Prostate gland (tissue), 2 donors: ENCODE measurements around the gene TNIP2. TPM values are rescaled to one million over a fixed set of nuclear protein-coding genes. Genes with fewer than 3 reads are reported as not detected.

Experiments used
- DNase-seq: peaks from one replicate; pipeline ENCODE4 v3.0.0-alpha.2; 2019; ENCODE audit warnings: low spot score
- H3K27ac ChIP-seq, 2 donors: fragments of 200-600 bp; sonication (generic); 2 replicates each; pipeline ENCODE4 v1.5.1; 2017 to 2019
- H3K27me3 ChIP-seq: fragments of 200-600 bp; sonication (generic); replicated peaks from 2 replicates; pipeline ENCODE4 v1.5.1; 2019; ENCODE audit not compliant: insufficient read depth
- H3K36me3 ChIP-seq, 2 donors: fragments of 200-600 bp; sonication (generic); 1 replicate in 1 of 2; 2 replicates in 1 of 2; pipeline versions ENCODE4 v1.5.1 to v1.8.1; 2017 to 2019
- H3K4me1 ChIP-seq: fragments of 200-600 bp; sonication (generic); replicated peaks from 2 replicates; pipeline ENCODE4 v1.5.1; 2019
- H3K4me3 ChIP-seq, 2 donors: fragments of 200-600 bp; sonication (generic); 2 replicates each; pipeline ENCODE4 v1.5.1; 2017 to 2019
- H3K9me3 ChIP-seq: fragments of 200-600 bp; sonication (generic); 2 replicates; pipeline ENCODE4 v1.5.1; 2017
- POLR2A ChIP-seq: fragments of 450-650 bp; IDR thresholded peaks from one replicate; pipeline ENCODE4 v1.6.1; 2016; ENCODE audit warnings: antibody characterized with exemption, mild to moderate bottlenecking
- POLR2AphosphoS5 ChIP-seq: sonication (generic); formaldehyde crosslinking; IDR thresholded peaks from one replicate; pipeline ENCODE4 v1.6.1; 2017; ENCODE audit warnings: antibody characterized with exemption
- WGBS: methylation state at CpG from one replicate; pipeline ENCODE4 v1.1.5; 2018; 5-methylcytosine and 5-hydroxymethylcytosine counted together
- intact Hi-C: fragments of 100-400 bp; cut with DNase I; formaldehyde crosslinking; loops from one replicate; pipeline ENCODE4 v1.14.2; 2022
- total RNA-seq, 2 donors: library from RNA; depleted of rRNA; stranded (reverse); fragments of >200 nt; gene quantifications; one replicate each; pipeline ENCODE4 v1.1.0, GENCODE V29; 2016
- TF ChIP-seq, protein P1 (sequence below), 4 experiments: fragments of 200-600 bp in 2 of 4; fragments of 450-650 bp in 2 of 4; sonication (generic) in 2 of 4; IDR thresholded peaks; 1 replicate in 3 of 4; 2 replicates in 1 of 4; pipeline ENCODE4 v1.5.1; 2016 to 2019; ENCODE audit warnings: antibody characterized with exemption in 4 of 4, mild to moderate bottlenecking in 2 of 4, moderate library complexity in 2 of 4

TNIP2 gene
- total RNA-seq, 2 donors from 2014 or later = 54.8 to 94.0 TPM

DNA sequence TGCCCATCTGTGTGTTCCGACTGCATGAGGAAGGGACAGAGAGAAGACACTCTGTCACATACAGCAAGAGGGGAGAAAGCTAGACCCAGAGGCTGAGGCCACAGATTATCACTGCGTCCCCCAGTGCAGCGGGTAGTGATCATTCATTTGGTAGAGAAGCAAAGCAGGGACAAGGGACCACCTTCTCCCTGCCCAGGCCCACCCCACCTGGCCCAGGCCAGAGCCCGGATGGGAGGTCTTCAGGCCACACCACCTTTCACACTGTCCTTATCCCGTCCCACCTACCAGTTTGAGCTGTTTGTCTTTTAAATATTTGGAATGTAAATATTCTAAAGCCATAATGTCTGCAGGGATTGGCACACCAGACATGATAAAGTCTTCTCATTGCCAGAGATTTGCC, 10.6 kb downstream of the TNIP2 start:
- Histone ChIP-seq H3K4me1 (peaks cover 5% of the 10 kb centered on the region), H3K27me3 (no peaks in the 10 kb centered on the region), H3K36me3 (peaks cover 5 to 8% of the 10 kb centered on the region in 2 donors), H3K27ac (no peak overlapping the region), H3K4me3 (no peak overlapping the region), H3K9me3 (no peaks in the 10 kb centered on the region)
- no peak for DNase-seq
- TF ChIP-seq POLR2AphosphoS5 (no peak), POLR2A (no peak)
- TF ChIP-seq, protein P1, sequence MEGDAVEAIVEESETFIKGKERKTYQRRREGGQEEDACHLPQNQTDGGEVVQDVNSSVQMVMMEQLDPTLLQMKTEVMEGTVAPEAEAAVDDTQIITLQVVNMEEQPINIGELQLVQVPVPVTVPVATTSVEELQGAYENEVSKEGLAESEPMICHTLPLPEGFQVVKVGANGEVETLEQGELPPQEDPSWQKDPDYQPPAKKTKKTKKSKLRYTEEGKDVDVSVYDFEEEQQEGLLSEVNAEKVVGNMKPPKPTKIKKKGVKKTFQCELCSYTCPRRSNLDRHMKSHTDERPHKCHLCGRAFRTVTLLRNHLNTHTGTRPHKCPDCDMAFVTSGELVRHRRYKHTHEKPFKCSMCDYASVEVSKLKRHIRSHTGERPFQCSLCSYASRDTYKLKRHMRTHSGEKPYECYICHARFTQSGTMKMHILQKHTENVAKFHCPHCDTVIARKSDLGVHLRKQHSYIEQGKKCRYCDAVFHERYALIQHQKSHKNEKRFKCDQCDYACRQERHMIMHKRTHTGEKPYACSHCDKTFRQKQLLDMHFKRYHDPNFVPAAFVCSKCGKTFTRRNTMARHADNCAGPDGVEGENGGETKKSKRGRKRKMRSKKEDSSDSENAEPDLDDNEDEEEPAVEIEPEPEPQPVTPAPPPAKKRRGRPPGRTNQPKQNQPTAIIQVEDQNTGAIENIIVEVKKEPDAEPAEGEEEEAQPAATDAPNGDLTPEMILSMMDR (IDR thresholded peaks at IDR 0.05) = no peak
- intact Hi-C loops = no loop called here
- 83% methylated on average over 5 of the region's 5 CpGs for WGBS

DNA sequence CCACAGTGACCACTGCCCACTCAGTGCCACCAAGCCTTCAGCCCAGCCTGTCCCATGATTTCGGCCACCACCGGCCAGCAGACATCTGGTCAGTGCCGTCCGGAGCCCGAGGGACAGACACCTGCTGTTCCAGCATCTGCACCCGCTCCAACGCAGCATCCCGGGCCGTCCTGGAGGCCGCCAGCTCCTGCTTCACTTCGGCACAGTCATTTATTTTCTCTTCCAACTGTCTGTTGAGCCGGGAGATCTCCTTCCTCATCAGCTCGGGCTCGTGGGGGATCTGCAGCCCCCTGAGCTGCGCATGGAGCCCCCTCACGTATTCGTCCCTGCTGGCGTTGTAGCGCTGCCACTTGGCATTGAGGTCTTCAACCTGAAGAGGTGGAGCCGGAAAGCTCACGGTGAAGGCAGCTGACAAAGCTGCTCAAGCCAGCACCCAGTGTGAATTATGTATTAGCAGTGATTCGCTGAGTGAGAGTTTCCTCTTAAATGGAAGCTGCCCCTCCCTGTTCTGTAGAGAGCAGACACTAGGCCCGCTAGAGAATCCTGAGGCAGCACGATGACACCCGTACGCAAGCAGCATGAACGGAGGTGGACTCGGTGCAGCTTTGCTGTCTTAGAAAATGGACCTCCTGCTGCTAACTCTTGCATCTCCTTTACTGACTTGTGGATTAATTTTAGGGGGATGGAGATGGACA, 11.4 kb downstream of the TNIP2 start:
- peaks cover 5% of the 10 kb centered on the region for H3K4me1 ChIP-seq
- no peak overlapping the region for H3K27ac ChIP-seq
- no peak overlapping the region for H3K4me3 ChIP-seq
- H3K9me3 ChIP-seq = no peaks in the 10 kb centered on the region
- H3K36me3 ChIP-seq = peaks cover 5 to 8% of the 10 kb centered on the region in 2 donors
- no peak for TF ChIP-seq POLR2AphosphoS5
- DNase-seq = no peak
- no peaks in the 10 kb centered on the region for H3K27me3 ChIP-seq
- WGBS = 92% methylated on average over 28 of the region's 28 CpGs
- intact Hi-C loops = no loop called here

DNA sequence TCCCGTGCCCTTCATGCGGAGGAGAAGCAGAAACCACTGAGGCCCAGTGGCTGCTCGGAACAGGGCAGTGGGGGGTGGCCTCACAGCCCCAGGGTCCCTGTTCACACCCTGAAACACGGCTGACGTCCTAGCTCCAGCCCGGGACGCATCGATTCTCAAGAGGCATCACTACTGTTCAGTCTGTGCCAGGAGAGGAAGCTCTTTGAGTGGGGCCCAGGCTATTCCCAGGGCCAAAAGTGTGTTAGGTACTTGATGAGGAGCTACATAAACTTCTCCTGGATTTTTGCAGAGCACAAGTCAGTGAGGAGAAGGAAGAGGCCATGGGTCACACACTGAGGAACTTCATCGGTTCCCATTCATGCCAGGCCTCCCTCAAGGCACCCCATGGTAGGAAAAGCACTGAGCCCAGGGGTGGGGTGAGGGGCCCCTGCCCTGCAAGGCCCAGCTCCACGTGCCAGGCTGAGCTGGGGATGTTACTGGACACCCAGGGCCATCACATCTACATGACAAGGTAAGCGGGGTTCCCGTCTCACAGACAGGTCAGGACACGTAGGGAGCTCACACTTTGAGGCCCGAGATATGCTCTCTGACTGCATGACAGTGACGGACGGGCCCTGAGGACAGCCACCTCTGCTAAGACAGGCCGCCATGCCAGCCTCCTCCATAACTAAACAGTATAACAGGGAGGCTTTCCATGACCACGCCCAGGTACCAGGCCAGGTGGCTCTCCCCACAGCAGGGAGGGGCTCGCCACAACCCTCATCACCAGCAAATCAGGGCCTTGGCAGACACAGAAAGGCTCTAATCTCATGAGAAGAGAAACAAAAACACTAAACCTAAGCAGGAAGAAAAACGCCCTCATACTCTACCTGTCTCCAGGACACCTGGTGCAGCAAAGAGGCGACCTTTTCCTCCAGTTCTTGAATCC, 12.4 kb downstream of the TNIP2 start:
- Histone ChIP-seq H3K27me3 (no peaks in the 10 kb centered on the region), H3K27ac (no peak overlapping the region), H3K9me3 (no peaks in the 10 kb centered on the region), H3K36me3 (peaks cover 5 to 8% of the 10 kb centered on the region in 2 donors), H3K4me3 (no peak overlapping the region), H3K4me1 (peaks cover 5% of the 10 kb centered on the region)
- intact Hi-C loops = no loop called here
- TF ChIP-seq, protein P1 (IDR thresholded peaks at IDR 0.05) = no peak
- TF ChIP-seq POLR2A = no peak
- no peak for TF ChIP-seq POLR2AphosphoS5
- WGBS = 78% methylated on average over 21 of the region's 21 CpGs
- no peak for DNase-seq

DNA sequence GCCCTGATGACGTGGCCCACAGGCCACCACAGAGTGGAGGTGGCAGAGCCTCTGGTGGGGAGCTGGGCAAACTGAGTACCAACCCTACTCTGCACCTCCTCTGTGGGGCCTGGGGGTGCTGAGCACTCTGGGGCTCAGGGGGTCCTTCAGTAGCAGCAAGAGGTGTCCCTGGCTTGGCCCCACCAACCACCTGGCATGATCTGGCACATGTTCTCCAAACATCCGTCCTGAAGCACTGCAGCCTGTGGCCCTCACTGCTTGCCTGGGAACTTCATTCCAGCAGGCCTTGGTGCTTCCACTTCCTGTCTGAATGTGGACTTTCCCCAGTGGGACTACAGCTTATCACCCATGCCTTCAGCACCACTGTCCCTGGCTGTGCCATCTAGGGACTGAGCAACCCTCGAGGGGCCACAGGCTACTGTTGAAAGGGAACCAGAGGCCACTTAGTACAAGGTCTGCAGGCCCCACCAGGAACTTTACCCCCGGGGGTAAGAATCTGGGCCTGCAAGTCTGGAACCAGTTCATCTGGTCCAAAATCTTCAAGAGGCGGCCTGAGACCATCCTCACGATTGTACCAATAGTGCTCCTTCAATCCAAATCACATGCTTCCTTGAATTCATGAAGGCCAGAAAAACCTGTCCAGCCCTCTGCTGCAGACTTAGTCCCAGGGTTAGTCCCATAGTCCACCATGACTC, 13.2 kb downstream of the TNIP2 start:
- DNase-seq = no peak
- H3K4me1 ChIP-seq = peaks cover 5% of the 10 kb centered on the region
- peaks cover 5 to 8% of the 10 kb centered on the region in 2 donors for H3K36me3 ChIP-seq
- no peaks in the 10 kb centered on the region for H3K27me3 ChIP-seq
- WGBS = 71% methylated on average over 6 of the region's 6 CpGs
- intact Hi-C loops = no loop called here
- TF ChIP-seq POLR2A = no peak
- no peaks in the 10 kb centered on the region for H3K9me3 ChIP-seq
- H3K27ac ChIP-seq = no peak overlapping the region
- no peak overlapping the region for H3K4me3 ChIP-seq

DNA sequence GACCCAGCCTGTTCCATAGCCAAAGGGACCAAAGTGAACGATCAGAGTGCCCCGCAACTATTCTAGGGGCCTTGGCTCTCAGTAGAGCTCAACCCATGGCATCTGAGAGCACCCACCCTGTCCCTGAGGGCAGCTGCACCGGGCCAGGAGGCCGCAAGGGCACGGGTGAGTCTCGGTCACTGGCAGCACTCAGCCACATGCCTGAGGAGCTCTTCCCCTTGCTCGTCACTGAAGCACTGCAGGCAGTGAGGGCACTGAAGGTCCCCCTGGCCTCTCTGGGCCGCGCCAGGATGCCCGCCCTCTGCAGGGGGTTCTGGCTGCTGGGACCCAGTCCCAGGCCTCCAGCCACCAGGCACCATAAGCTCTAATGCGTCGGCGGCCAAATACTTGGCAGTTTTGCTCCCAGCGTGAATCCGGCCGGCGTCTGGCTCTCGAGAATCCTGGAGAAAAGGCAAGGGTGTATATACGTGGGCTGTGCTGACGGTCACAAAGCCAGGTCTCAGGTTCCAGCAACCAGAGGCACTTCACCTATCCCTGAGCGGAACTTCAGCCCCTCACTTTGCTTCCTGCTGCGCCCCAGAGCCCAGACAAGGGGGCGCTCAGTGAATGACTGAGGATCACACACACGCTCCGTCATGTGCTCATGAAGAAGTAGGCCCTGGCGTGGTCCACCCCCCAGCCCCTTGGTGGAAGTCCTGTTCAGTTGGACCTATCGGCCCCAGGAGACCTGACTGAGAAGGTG, 13.9 kb downstream of the TNIP2 start:
- Histone ChIP-seq H3K27ac (no peak overlapping the region), H3K36me3 (peaks cover 5% of the 10 kb centered on the region in 2 donors), H3K27me3 (no peaks in the 10 kb centered on the region), H3K9me3 (no peaks in the 10 kb centered on the region), H3K4me3 (no peak overlapping the region), H3K4me1 (peaks cover 5% of the 10 kb centered on the region)
- DNase-seq = no peak
- 90% methylated on average over 20 of the region's 27 CpGs for WGBS
- intact Hi-C loops = no loop called here
- TF ChIP-seq, protein P1 (IDR thresholded peaks at IDR 0.05) = no peak
- TF ChIP-seq POLR2A (no peak), POLR2AphosphoS5 (no peak)
